HepG2 (cell line): Measurements from ENCODE around the gene KLRG1. TPM values are rescaled to one million over a fixed set of nuclear protein-coding genes. Genes with fewer than 3 reads are reported as not detected.

ENCODE experiments used
- ATAC-seq: fragments of 200-7000 bp; cut with Tn5 transposase; 3 replicates; pipeline ENCODE4 v1.9.1; 2020; ENCODE audit warnings: mild to moderate bottlenecking, moderate library complexity
- BruUV-seq: library from RNA; stranded (reverse); fragments of 400-500 nt; replicated peaks from 2 replicates; lab custom pipeline; 2021; lab: Mats Ljungman, UMichigan
- CTCF ChIA-PET: fragments of 300-600 bp; formaldehyde crosslinking; extraction: SDS; loops from one replicate; lab custom pipeline; 2021; ENCODE audit warnings: low total read pairs, inconsistent platforms, low intra/inter-chr PET ratio; lab: Yijun Ruan, JAX
- POLR2A ChIA-PET: fragments of 350-600 bp; sonication (Branson Sonifier 250); formaldehyde crosslinking; loops from one replicate; lab custom pipeline; 2020; ENCODE audit warnings: antibody characterized with exemption, inconsistent platforms; lab: Yijun Ruan, JAX
- DNase-seq: peaks from one replicate; pipeline ENCODE4 v3.0.0-alpha.2; 2015; ENCODE audit warnings: low spot score
- FAIRE-seq: peaks from 3 replicates; lab custom pipeline; 2011; peaks lifted over from hg19 to GRCh38; lab: Jason Lieb, UNC
- H2AFZ ChIP-seq: one replicate; pipeline ENCODE4 v1.6.1; 2011; ENCODE audit warnings: low read length, inconsistent platforms
- H3K27ac ChIP-seq: fragments of 300-600 bp; 3 replicates; pipeline ENCODE4 v1.8.0; 2011; ENCODE audit warnings: mixed run types, mild to moderate bottlenecking, mixed read lengths, low read length, inconsistent platforms; ENCODE audit not compliant: insufficient read depth; ENCODE audit errors: extremely low read length
- H3K27me3 ChIP-seq, 2 experiments: fragments of 200-600 bp in 1 of 2; 2 replicates in 1 of 2; 3 replicates in 1 of 2; pipeline versions ENCODE4 v1.6.0 to v1.8.0; 2011; ENCODE audit warnings: low read length in 2 of 2, mild to moderate bottlenecking in 2 of 2, moderate library complexity in 2 of 2, inconsistent platforms in 1 of 2; ENCODE audit not compliant: insufficient read depth in 2 of 2, control insufficient read depth in 1 of 2
- H3K36me3 ChIP-seq, 2 experiments: fragments of 200-600 bp in 1 of 2; replicated peaks in 1 of 2; 2 replicates in 1 of 2; 3 replicates in 1 of 2; pipeline versions ENCODE4 v1.5.1 to v1.8.0; 2011; ENCODE audit warnings: low read length in 2 of 2, inconsistent platforms in 1 of 2; ENCODE audit not compliant: insufficient read depth in 2 of 2, control insufficient read depth in 1 of 2
- H3K4me1 ChIP-seq: 2 replicates; pipeline ENCODE4 v1.5.1; 2012; ENCODE audit warnings: low read length, inconsistent platforms; ENCODE audit not compliant: insufficient read depth
- H3K4me2 ChIP-seq: 2 replicates; pipeline ENCODE4 v1.6.0; 2011; ENCODE audit warnings: low read depth, low read length, inconsistent platforms
- H3K4me3 ChIP-seq, 3 experiments: fragments of 200-600 bp in 1 of 3; sonication (generic), shearing (Covaris generic) in 1 of 3; replicated peaks in 1 of 3; 2 replicates each; pipeline ENCODE4 v1.5.1; 2011 to 2016; ENCODE audit warnings: low read length in 3 of 3, inconsistent platforms in 2 of 3, low read depth in 2 of 3, mild to moderate bottlenecking in 2 of 3, control low read depth in 1 of 3, mixed read lengths in 1 of 3; ENCODE audit not compliant: insufficient read depth in 1 of 3
- H3K79me2 ChIP-seq: one replicate; pipeline ENCODE4 v1.6.1; 2011; ENCODE audit warnings: low read length, inconsistent platforms; ENCODE audit not compliant: insufficient read depth
- H3K9ac ChIP-seq: 2 replicates; pipeline ENCODE4 v1.6.0; 2011; ENCODE audit warnings: mild to moderate bottlenecking, low read depth, low read length, inconsistent platforms; ENCODE audit not compliant: insufficient read depth
- H3K9me3 ChIP-seq: 2 replicates; pipeline ENCODE4 v1.5.1; 2012; ENCODE audit warnings: mild to moderate bottlenecking, low read length
- H4K20me1 ChIP-seq: 2 replicates; pipeline ENCODE4 v1.6.0; 2011; ENCODE audit warnings: inconsistent platforms, mild to moderate bottlenecking, low read length, moderate library complexity; ENCODE audit not compliant: insufficient read depth
- AGO1 ChIP-seq: fragments of 200-400 bp; formaldehyde crosslinking; IDR thresholded peaks from 2 replicates; pipeline ENCODE4 v1.6.1; 2017; ENCODE audit warnings: mild to moderate bottlenecking, low read depth, low read length, moderate library complexity; ENCODE audit not compliant: poor library complexity, severe bottlenecking
- ETV5 ChIP-seq: IDR thresholded peaks from 2 replicates; pipeline ENCODE4 v1.6.1; 2018; ENCODE audit warnings: missing biosample characterization, missing genetic modification reagents, inconsistent platforms, borderline replicate concordance
- MXD3 ChIP-seq: IDR thresholded peaks from 2 replicates; pipeline ENCODE4 v1.6.1; 2016; ENCODE audit warnings: mild to moderate bottlenecking, missing biosample characterization, missing genetic modification reagents
- ZBTB34 ChIP-seq: sonication (generic); formaldehyde crosslinking; IDR thresholded peaks from 2 replicates; pipeline ENCODE4 v1.8.0; 2022; ENCODE audit warnings: mild to moderate bottlenecking, missing genetic modification reagents
- ZNF335 ChIP-seq: sonication (generic); formaldehyde crosslinking; IDR thresholded peaks from 2 replicates; pipeline ENCODE4 v1.4.0; 2020; ENCODE audit warnings: missing genetic modification reagents
- WGBS: methylation state at CpG from one replicate; pipeline ENCODE4 v1.1.6; 2017; ENCODE audit warnings: low lambda C conversion rate; 5-methylcytosine and 5-hydroxymethylcytosine counted together
- in situ Hi-C: cut with HindIII; loops from 2 replicates; pipeline ENCODE4 v1.10.0; 2017; ENCODE audit warnings: low pct_unique_long_range_greater_than_20kb; ENCODE audit not compliant: extremely low pct_ligation_motif_present
- intact Hi-C: fragments of 100-400 bp; cut with micrococcal nuclease; formaldehyde crosslinking; loops from one replicate; pipeline ENCODE4 v1.10.0; 2022; ENCODE audit not compliant: unreplicated experiment
- polyA plus RNA-seq, 8 experiments: library from polyadenylated mRNA; depleted of rRNA in 3 of 8; stranded (reverse) in 7 of 8; unstranded in 1 of 8; fragments of >200 nt; fragmentation: Illumina TruSeq in 4 of 8; extraction: Trizol in 4 of 8; gene quantifications; 2 replicates each; pipeline versions ENCODE4 v1.2.1 to v1.2.3, GENCODE V29; 2011 to 2016; ENCODE audit warnings: low read depth in 4 of 8, missing spikeins in 1 of 8, mixed read lengths in 1 of 8; ENCODE audit not compliant: insufficient read depth in 1 of 8
- total RNA-seq, 5 experiments: library from RNA; depleted of rRNA; stranded (reverse); fragments of >200 nt; fragmentation: Illumina TruSeq; extraction: Trizol; gene quantifications; 2 replicates each; pipeline ENCODE4 v1.2.3, GENCODE V29; 2016; ENCODE audit warnings: low read depth in 1 of 5

KLRG1 gene
- total and polyA plus RNA-seq, 2 of the 13 experiments (the other 11 are each of a cell fraction or from before 2014, with no cell fraction given), result 1.2 to 1.7 TPM

GRCh38 chr12:8950702-8951478, 38.5 kb upstream of the KLRG1 start (continued):
- TF ChIP-seq MXD3 (CRISPR knock-in tag), result no peak

- Histone ChIP-seq H3K79me2 (peaks cover 27% of the 10 kb centered on the region), H3K4me2 (no peak overlapping the region), H3K36me3 (no peaks in the 10 kb centered on the region), H3K27ac (no peak overlapping the region), H2AFZ (no peak overlapping the region), H3K27me3 (no peaks in the 10 kb centered on the region; a peak in 1 of 5 replicates), H3K9me3 (no peaks in the 10 kb centered on the region; the same call in 1 of the 2 replicates), H3K4me3 (no peak overlapping the region), H3K4me1 (peaks cover 26% of the 10 kb centered on the region), H4K20me1 (no peaks in the 10 kb centered on the region), H3K9ac (no peak overlapping the region)
- ChIA-PET CTCF (no interaction called here), POLR2A (no interaction called here)
- FAIRE-seq (no peak), ATAC-seq (no peak), DNase-seq (no peak)
- TF ChIP-seq ETV5 (CRISPR knock-in tag) (no peak), ZBTB34 (CRISPR knock-in tag) (no peak), AGO1 (no peak), ZNF335 (CRISPR knock-in tag) (no peak)
- no TSS peak for BruUV-seq
- intact Hi-C loops (no loop called here), in situ Hi-C loops (no loop called here)
- WGBS, result 100% methylated on average over 1 of the region's 1 CpG
These were observed 37.6 kb upstream of the KLRG1 start for GRCh38 chr12:8951744-8952143.
